ENCODE results near the gene TCL1B. TPM values are rescaled to one million over a fixed set of nuclear protein-coding genes. Genes with fewer than 3 reads are reported as not detected.

Gene TCL1B
- total RNA-seq, 3 donors from 2014 or later = not detected

DNA sequence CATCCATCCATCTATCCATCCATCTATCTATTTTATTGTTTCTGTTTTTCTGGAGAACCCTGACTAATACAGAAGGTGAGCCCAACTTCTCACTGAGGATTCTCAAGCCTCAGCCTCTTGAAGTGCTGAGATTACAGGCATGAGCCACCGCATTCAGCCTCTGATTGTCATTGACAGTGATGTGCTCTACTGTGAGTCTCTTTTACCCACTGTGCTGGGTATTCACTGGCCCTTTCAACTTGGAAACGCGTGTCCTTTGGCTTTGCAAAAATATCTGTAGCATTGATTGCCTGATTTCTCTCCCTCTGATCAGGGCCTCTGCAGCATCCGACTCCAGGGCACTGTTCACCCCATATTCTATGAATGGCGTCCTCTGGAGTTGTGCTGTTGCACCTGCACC is 29.6 kb upstream of the TCL1B start:
- no peaks in the 10 kb centered on the region for H3K36me3 ChIP-seq
- H3K4me3 ChIP-seq = no peak overlapping the region
- peaks cover 0 to 13% of the 10 kb centered on the region in 2 donors for H3K27me3 ChIP-seq
- H3K9me3 ChIP-seq = no peaks in the 10 kb centered on the region
- DNase-seq (ENCODE audit: low spot score in 2 of 2) = no peak
- no peaks in the 10 kb centered on the region for H3K4me1 ChIP-seq
- intact Hi-C loops (cut with DNase I; ENCODE audit: low total_unique reads) = loop anchor here (2.0 kb wide), 1 partner anchor 40 kb away; no protein-coding TSS in a partner anchor
- H3K27ac ChIP-seq = no peak overlapping the region
- TF ChIP-seq, protein P1, sequence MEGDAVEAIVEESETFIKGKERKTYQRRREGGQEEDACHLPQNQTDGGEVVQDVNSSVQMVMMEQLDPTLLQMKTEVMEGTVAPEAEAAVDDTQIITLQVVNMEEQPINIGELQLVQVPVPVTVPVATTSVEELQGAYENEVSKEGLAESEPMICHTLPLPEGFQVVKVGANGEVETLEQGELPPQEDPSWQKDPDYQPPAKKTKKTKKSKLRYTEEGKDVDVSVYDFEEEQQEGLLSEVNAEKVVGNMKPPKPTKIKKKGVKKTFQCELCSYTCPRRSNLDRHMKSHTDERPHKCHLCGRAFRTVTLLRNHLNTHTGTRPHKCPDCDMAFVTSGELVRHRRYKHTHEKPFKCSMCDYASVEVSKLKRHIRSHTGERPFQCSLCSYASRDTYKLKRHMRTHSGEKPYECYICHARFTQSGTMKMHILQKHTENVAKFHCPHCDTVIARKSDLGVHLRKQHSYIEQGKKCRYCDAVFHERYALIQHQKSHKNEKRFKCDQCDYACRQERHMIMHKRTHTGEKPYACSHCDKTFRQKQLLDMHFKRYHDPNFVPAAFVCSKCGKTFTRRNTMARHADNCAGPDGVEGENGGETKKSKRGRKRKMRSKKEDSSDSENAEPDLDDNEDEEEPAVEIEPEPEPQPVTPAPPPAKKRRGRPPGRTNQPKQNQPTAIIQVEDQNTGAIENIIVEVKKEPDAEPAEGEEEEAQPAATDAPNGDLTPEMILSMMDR (IDR thresholded peaks at IDR 0.05) = no peak
- TF ChIP-seq POLR2AphosphoS5 (IDR thresholded peaks at IDR 0.05) = no peak
- TF ChIP-seq POLR2A (IDR thresholded peaks at IDR 0.05) = no peak

DNA sequence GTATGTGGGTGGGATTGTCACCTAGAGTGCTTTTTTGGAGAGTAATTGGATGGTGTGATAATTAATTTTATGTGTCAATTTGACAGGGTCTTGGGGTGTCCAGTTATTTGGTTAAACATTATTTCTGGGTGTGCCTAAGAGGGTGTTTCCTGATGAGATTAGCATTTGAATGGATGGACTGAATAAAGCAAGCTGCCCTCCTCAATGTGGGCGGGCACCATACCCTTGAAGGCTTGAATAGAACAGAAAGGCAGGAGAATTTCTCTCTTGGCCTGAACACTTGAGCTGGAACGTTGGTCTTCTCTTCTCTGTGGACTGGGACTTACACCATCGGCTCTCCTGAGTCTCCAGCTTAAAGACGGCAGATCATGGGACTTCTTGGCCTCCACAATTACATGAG is 28.8 kb upstream of the TCL1B start:
- Histone ChIP-seq H3K4me1 (no peaks in the 10 kb centered on the region), H3K27me3 (peaks cover 0 to 13% of the 10 kb centered on the region in 2 donors), H3K36me3 (no peaks in the 10 kb centered on the region), H3K9me3 (no peaks in the 10 kb centered on the region), H3K4me3 (no peak overlapping the region), H3K27ac (no peak overlapping the region)
- TF ChIP-seq POLR2A (IDR thresholded peaks at IDR 0.05) = no peak
- TF ChIP-seq POLR2AphosphoS5 (IDR thresholded peaks at IDR 0.05) = no peak
- TF ChIP-seq, protein P1 (IDR thresholded peaks at IDR 0.05) = no peak
- DNase-seq (ENCODE audit: low spot score in 2 of 2) = no peak
- intact Hi-C loops (cut with DNase I; ENCODE audit: low total_unique reads) = loop anchor here (2.0 kb wide), 1 partner anchor 41 kb away; no protein-coding TSS in a partner anchor

DNA sequence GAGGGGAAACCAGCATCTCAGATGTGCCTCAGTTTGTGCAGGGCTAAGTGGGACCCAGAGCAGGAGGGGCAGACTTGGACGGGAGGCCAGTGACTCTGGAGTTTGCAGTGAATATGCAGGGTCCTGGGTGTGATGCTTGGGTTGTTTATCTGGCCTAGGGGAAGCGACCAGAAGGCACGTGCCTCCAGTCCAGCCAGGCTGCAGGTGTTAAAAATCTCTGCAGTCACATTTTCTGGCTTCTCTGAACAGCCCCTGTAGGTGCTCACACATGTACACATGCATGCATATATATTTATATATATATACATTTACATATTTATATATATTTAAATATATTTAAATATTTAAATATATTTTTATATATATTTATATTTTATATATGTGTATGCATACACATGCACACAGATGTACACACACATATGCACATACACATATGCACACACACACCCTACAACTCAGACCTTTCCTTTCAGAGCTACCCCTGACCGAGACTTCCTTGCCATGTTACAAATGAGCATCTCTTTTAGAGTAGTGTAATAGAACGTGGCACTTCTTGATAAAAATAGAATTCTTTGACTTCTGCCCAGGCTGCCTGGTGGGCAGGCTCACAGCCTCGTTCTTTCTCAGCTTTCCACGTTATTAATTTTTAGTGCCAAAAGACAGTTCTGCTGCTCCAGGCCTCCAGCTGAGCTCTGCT is 26.8 kb upstream of the TCL1B start:
- TF ChIP-seq, protein P1 (IDR thresholded peaks at IDR 0.05) = no peak
- no peak for TF ChIP-seq POLR2A (IDR thresholded peaks at IDR 0.05)
- no peak for TF ChIP-seq POLR2AphosphoS5 (IDR thresholded peaks at IDR 0.05)
- DNase-seq (ENCODE audit: low spot score in 2 of 2) = no peak
- Histone ChIP-seq H3K4me3 (no peak overlapping the region), H3K9me3 (no peaks in the 10 kb centered on the region), H3K27me3 (peaks cover 0 to 13% of the 10 kb centered on the region in 2 donors), H3K36me3 (no peaks in the 10 kb centered on the region), H3K4me1 (no peaks in the 10 kb centered on the region), H3K27ac (no peak overlapping the region)
- intact Hi-C loops (cut with DNase I; ENCODE audit: low total_unique reads) = no loop called here

DNA sequence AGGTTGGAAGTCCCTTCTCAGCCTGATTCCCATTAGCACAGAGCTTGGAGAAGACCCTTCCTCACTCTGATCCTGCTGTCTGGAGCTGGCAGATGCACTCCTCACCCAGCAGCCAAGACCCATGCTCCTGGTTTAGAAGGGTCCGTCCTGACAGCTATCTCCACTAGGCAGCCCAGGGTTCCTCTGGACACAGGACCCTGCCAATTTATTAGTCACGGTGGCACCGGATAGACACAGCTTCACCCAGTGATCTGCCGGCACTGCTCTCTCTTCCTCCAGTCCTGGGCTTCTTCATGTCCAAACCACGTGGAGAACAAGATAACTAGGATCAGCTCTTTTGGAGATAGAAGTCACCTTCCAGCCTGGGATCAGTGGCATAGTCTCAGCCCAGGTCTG is 26.2 kb upstream of the TCL1B start:
- intact Hi-C loops (cut with DNase I; ENCODE audit: low total_unique reads) = no loop called here
- no peak for DNase-seq (ENCODE audit: low spot score in 2 of 2)
- Histone ChIP-seq H3K36me3 (no peaks in the 10 kb centered on the region), H3K27me3 (peaks cover 0 to 13% of the 10 kb centered on the region in 2 donors), H3K4me1 (no peaks in the 10 kb centered on the region), H3K9me3 (no peaks in the 10 kb centered on the region), H3K27ac (no peak overlapping the region), H3K4me3 (peak overlapping the region in 1 of 3 donors; percentile 36)
- TF ChIP-seq POLR2A (IDR thresholded peaks at IDR 0.05) = no peak

DNA sequence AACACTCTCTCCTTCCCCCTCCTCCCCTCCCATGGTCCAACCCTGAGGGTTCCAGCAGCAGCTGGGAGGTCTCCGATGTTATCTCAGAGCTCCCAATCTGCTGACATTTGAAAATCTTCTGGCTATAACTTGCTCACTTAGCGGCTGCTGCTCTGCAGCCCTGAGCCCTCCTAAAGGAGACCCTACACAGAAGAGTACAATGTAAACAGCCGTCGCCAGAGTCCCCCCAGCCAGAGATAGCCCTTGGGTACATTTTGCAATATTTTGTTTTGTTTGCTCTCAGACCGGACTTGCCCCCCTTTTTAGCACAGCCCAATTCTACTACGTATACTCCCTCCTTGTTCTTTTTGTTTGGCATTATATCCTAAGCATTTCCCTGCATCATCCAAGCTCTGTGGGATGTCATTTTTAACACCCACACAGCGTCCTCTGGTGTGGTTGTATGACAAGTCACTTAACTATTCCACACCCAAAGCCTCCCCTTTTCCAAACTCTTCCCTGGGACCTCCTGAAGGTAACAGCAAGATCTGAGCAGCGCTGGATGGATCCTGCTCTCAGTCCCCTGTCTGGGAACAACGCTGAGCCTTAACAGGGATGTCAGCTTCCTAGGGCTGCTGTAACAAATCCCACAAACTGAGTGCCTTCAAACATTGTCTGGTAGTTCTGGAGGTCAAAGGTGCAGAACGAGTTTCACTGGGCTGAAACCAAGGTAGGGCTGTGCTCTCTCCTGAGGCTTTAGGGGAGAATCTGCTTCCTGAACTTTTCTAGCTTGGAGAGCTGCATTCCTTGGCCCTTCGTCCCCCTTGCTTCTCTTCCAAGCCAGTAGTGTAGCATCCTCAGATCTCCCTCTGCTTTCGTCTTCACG is 25.3 kb upstream of the TCL1B start:
- no peaks in the 10 kb centered on the region for H3K4me1 ChIP-seq

More for the DNA sequence above, 25.3 kb upstream of the TCL1B start:
- Histone ChIP-seq H3K27me3 (peaks cover 0 to 13% of the 10 kb centered on the region in 2 donors), H3K36me3 (no peaks in the 10 kb centered on the region), H3K9me3 (no peaks in the 10 kb centered on the region), H3K4me3 (peak overlapping the region in 1 of 3 donors; percentile 36), H3K27ac (no peak overlapping the region)
- no peak for DNase-seq (ENCODE audit: low spot score in 2 of 2)
- TF ChIP-seq POLR2AphosphoS5 (IDR thresholded peaks at IDR 0.05) (no peak), POLR2A (IDR thresholded peaks at IDR 0.05) (no peak)
- TF ChIP-seq, protein P1 (IDR thresholded peaks at IDR 0.05) = no peak
- intact Hi-C loops (cut with DNase I; ENCODE audit: low total_unique reads) = no loop called here

All from breast epithelium (tissue), 4 donors.